GM12875 (cell line): ENCODE measurements around the gene FXYD1.

Source experiments
- H3K4me3 ChIP-seq: one replicate; pipeline ENCODE4 v1.5.1; 2011; ENCODE audit warnings: low read depth, low read length, control low read depth
- TF ChIP-seq, protein P1 (sequence below): IDR thresholded peaks from 2 replicates; pipeline ENCODE4 v1.5.1; 2011; ENCODE audit warnings: low read depth, mild to moderate bottlenecking, control low read depth, inconsistent platforms, low read length, moderate library complexity, borderline replicate concordance; ENCODE audit not compliant: insufficient read depth

FXYD1 gene

GRCh38 chr19:35142606-35143230 is 4.1 kb downstream of the FXYD1 start:
- TF ChIP-seq, protein P1, sequence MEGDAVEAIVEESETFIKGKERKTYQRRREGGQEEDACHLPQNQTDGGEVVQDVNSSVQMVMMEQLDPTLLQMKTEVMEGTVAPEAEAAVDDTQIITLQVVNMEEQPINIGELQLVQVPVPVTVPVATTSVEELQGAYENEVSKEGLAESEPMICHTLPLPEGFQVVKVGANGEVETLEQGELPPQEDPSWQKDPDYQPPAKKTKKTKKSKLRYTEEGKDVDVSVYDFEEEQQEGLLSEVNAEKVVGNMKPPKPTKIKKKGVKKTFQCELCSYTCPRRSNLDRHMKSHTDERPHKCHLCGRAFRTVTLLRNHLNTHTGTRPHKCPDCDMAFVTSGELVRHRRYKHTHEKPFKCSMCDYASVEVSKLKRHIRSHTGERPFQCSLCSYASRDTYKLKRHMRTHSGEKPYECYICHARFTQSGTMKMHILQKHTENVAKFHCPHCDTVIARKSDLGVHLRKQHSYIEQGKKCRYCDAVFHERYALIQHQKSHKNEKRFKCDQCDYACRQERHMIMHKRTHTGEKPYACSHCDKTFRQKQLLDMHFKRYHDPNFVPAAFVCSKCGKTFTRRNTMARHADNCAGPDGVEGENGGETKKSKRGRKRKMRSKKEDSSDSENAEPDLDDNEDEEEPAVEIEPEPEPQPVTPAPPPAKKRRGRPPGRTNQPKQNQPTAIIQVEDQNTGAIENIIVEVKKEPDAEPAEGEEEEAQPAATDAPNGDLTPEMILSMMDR: peak; percentile 66
- H3K4me3 ChIP-seq: peak overlapping the region; percentile 29

GRCh38 chr19:35143231-35143715 is 4.6 kb downstream of the FXYD1 start, which contains the start of gene FXYD7:
TSS of gene FXYD7 (plus strand) at chr19:35143255. CDS start at chr19:35143334, 79 bp downstream.
- TF ChIP-seq, protein P1: no peak
- peak within 1 kb of the TSS; percentile 29 for H3K4me3 ChIP-seq

DNA sequence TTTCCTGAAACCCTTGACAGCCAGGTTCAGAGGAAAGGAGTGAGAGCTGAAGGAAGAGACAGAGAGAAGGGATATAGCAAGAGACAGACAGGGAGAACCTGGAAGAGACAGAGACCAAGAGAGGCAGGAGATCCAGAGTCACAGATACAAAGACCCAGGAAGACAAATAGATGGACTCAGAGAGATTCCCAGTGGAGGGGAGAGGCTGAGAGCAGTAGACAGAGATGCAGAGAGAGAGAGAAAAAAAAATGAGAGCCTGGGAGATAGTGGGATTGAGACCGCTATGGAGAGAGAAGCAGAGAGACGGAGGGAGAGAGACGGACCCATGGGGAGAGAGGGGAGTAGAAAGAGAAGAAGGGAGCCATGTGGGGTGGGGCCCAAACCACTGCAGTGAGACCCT is 5.2 kb downstream of the FXYD1 start:
- H3K4me3 ChIP-seq: no peak overlapping the region
- TF ChIP-seq, protein P1: no peak

- H3K4me3 ChIP-seq: no peak overlapping the region
- TF ChIP-seq, protein P1: no peak
Observed at GRCh38 chr19:35144259-35144599, 5.6 kb downstream of the FXYD1 start.

DNA sequence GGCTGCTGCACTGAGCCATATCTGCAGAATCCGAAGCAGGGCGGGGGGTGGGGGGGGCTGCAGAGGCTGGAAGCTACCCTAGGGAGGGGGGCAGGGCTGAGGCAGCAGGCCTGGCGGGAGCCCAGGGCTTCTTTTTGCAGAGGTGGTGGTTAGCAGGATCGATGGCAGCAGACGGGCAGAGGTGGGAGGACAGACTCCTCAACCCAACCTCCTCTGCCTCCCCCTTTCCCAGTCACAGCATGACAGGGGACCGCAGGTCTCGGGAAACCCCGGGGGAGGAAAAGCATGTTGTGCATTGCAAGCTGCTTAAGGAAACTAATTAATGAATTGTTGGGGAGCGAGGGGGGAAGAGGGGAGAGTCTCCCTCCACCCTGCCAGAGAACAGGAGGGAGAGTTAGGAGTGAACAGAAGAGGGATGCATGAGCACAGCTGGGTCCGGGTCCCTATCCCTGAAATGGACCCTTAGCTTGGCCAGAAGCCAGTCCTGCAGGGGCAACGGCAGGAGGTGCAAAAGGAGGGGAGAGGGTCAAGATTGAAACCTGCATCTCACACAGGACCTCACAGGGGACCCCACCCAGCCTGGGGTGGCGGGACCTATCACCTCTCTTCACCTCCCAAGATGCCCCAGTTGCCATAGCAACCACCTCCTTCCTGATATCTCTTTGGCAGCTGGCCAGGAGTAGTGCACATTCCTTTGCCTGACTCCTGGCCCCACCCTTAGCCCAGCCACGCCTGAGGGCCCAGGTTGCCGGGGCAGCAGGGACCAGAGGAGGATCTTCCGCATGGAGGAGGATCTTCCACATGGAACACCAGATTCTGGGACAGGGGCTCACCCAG is 6.2 kb downstream of the FXYD1 start:
- TF ChIP-seq, protein P1: no peak
- H3K4me3 ChIP-seq: no peak overlapping the region

- TF ChIP-seq, protein P1: no peak
- H3K4me3 ChIP-seq: no peak overlapping the region
Observed at GRCh38 chr19:35146746-35147459, 8.3 kb downstream of the FXYD1 start.

DNA sequence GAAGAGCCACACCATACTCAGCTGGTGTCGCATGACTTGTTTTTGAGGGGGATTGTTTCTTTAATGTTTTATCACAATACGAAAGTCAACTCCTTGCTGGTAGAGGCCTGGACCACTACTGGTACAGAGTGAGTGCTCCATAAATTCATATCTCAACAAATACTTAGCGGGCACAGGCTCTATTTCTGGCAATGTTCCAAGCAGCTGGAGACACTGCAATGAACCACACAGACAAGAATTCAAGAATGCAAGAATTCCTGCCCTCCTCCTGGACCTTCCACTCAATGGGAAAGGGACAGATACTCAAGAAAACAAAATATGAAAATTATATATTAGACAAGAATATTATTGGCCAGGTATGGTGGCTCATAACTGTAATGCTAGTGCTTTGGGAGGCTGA is 10.8 kb downstream of the FXYD1 start:
- TF ChIP-seq, protein P1: no peak

More for the DNA sequence above, 10.8 kb downstream of the FXYD1 start:
- no peak overlapping the region for H3K4me3 ChIP-seq
